Glomerular endothelial cell (primary cell): Measurements from ENCODE around the gene GPR107. TPM values are rescaled to one million over a fixed set of nuclear protein-coding genes. Genes with fewer than 3 reads are reported as not detected.

ENCODE experiments used
- DNase-seq: peaks from one replicate; pipeline ENCODE4 v3.0.0-alpha.2; 2011; ENCODE audit warnings: low read depth, low spot score; ENCODE audit errors: extremely low read depth
- total RNA-seq: library from RNA; depleted of rRNA; stranded (reverse); fragments of >200 nt; gene quantifications from 2 replicates; pipeline ENCODE4 v1.2.3, GENCODE V29; 2015

Gene GPR107
- total RNA-seq, 1 donor from 2014 or later, result 40.3 TPM

- DNase-seq, result no peak
Observed at GRCh38 chr9:130107234-130107861, 53.6 kb downstream of the GPR107 start.

- no peak for DNase-seq
Observed at GRCh38 chr9:130107955-130108354, 54.2 kb downstream of the GPR107 start.

- DNase-seq, result no peak
Observed at GRCh38 chr9:130110166-130110565, 56.5 kb downstream of the GPR107 start.

- DNase-seq, result no peak
Observed at GRCh38 chr9:130110596-130111021, 56.9 kb downstream of the GPR107 start.

- no peak for DNase-seq
Observed at GRCh38 chr9:130111786-130112537, 58.3 kb downstream of the GPR107 start.

- DNase-seq, result no peak
Observed at GRCh38 chr9:130112538-130113151, 58.9 kb downstream of the GPR107 start.

GRCh38 chr9:130114741-130115140 lies 61.0 kb downstream of the GPR107 start:
- DNase-seq, result no peak

- no peak for DNase-seq
Observed at GRCh38 chr9:130116346-130116745, 62.6 kb downstream of the GPR107 start.

- no peak for DNase-seq
Observed at GRCh38 chr9:130117376-130117775, 63.7 kb downstream of the GPR107 start.

GRCh38 chr9:130117816-130118632 lies 64.3 kb downstream of the GPR107 start:
- DNase-seq, result no peak

GRCh38 chr9:130118841-130119518 lies 65.3 kb downstream of the GPR107 start:
- DNase-seq, result no peak

- no peak for DNase-seq
Observed at GRCh38 chr9:130119519-130120298, 66.0 kb downstream of the GPR107 start.

GRCh38 chr9:130120299-130120587 lies 66.5 kb downstream of the GPR107 start:
- DNase-seq, result no peak

GRCh38 chr9:130120832-130121231 lies 67.1 kb downstream of the GPR107 start:
- DNase-seq, result no peak

- DNase-seq, result no peak
Observed at GRCh38 chr9:130122456-130122855, 68.8 kb downstream of the GPR107 start.

GRCh38 chr9:130124085-130124860 lies 70.6 kb downstream of the GPR107 start:
- no peak for DNase-seq

- DNase-seq, result no peak
Observed at GRCh38 chr9:130126721-130127433, 73.2 kb downstream of the GPR107 start.

GRCh38 chr9:130128251-130128650 lies 74.5 kb downstream of the GPR107 start:
- DNase-seq, result no peak
